ENCODE measurements around the gene BCL2L2.

Gene BCL2L2

DNA sequence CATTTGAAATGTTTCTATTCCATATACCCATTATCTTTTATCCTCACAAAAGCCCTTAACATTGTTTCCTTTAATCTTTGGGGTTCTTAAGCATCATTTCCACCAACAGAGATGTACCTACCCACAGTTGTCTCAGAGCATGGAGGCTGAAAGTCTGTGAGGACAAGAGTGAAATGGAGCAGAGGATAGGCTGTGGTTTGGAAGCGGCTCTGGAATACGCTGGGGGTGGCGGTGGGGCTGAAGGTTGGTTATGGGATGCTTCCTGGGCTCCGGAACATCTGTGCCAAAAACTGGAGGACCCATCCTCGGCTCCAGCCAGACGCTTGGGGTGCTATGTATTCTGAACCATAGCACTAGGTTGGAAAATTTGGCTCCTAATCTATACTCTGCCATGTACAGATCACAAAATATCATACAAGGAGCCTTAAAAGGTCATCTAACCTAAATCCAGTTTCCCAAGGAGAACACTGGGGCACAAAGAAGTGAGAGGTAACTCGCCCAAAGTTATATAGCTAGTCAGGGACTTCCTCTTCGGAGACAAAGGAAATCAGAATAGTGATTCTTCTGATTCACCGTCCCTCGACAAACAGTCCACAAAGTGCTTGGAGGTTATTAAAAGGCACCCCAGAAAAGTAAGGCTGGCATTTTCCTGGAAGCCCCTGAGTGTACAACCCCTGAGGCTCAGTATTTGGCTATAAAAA is 6.5 kb upstream of the BCL2L2 start:
- no peak for DNase-seq

DNA sequence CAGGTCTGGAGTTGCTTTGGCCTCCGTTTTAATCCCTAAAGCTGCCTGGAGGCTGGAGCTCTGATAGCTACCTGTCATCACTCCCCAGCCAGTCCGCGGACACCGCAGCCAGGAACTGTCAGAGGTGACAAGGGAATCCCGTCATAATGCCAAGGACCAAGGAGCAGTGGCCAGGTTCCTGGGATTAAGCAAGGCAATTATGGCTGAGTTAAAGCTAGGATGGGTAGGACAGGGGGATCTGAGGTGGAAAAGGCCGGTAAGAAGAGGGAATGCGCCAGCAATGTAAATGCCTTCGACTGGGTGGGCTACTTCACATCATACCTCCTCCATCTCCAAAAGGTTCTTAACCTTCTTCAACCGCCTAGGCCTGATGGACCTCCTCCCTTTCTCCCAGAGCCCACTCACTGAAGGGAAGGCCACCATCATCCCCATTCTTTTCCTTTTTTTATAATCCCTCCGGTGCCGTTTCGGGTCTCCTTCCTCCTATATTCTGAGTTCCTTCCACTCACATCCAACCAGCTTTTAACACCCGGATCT is 5.9 kb upstream of the BCL2L2 start:
- DNase-seq, result no peak

DNA sequence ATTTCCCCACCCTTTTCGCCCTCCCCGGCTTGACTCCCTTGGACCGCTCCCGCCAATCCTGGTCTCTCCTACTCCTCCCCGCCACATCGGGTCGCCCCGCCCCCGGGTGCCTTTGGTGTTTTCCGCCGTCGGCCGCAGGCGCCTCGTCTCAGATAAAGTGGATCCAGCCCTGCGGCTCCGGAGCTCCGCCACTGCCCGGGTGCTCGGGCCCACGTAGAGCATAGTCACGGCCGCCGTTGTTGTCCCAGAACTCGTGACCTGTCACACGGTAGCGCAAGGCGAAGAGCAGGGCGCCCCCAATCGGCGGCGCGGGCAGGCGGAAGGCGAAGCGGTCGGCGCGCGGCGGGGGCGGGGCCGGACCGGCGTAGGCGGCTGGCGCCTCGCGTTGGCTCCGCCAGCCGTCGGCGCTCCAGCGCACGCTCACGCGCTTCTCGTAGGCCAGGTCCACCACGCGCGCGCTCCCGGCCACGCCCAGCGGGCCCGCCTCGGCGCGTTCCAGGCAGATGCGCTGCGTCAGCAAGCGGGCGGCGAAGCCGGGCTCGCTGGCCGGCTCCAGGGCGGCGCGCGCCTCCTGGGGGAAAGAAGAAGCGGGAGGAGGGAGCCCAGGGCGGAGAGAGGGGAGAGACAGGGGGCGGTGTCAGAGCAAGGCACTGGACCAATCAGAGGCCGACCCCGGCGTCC is 5.2 kb upstream of the BCL2L2 start:
- DNase-seq, result peak; percentile 97 to 98

DNA sequence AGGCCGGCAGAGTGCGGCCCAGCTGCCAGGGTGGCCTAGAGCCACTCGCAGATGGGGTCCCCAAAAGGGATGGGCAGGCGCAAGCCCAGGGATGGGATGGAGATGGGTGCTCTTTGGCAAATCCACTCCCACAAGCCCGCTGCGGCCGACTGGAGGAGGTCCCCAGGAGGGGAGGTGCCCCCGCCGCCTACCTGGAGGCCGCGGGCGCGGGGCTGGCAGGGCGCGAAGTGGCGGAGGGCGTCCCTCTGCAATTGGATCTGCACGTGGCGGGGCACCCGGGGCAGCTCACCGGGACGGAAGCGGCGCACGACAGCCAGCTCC is 4.7 kb upstream of the BCL2L2 start:
- no peak for DNase-seq

DNA sequence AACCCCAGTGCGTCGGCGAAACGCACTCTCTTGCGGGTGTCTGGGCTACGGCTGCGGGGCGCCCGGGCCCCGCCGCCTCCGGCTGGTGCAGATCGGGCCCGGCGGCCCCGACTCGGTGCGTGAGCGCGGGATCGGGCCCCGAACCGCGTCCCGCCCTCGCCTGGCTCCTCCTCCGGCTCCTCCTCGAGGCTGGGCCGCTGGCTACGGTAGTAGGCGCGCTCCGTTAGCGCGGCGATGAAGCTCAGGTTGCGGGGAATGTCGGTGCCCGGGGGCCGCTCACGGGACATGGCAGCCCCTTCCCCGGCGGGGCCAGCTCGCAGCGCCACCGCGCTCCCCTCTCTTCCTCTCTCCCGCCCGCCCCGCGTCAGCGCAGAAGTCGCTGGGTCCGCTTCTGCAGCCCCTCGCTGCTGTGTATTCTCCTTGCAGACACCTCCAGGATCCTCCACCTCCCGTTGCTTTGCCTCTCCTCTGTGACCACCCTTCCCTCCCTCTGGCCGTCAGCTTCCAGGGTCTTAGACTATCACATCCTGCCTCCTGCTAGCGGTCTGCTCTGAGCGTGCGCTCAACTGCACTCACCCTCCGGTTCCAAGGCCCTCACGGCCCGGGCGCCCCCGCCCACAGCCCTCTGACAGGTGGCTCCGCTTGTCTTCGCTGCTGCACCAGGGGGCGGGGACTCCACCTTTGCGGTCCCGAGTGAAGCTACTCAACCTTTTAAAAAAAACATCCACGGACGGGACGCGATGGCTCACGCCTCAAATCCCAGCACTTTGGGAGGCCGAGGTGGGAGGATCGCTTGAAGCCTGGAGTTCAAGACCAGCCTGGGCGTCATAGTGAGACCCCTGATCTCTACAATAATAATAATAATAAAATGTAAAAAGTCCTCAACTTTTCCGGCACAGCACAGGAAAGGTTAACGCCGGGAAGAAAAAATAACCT is 4.1 kb upstream of the BCL2L2 start, which contains the start of gene PPP1R3E:
TSS of gene PPP1R3E (minus strand) at position 570 of the 936 bp plus-strand sequence. CDS start at position 287, 283 bp downstream.
- peak; percentile 87 for DNase-seq

DNA sequence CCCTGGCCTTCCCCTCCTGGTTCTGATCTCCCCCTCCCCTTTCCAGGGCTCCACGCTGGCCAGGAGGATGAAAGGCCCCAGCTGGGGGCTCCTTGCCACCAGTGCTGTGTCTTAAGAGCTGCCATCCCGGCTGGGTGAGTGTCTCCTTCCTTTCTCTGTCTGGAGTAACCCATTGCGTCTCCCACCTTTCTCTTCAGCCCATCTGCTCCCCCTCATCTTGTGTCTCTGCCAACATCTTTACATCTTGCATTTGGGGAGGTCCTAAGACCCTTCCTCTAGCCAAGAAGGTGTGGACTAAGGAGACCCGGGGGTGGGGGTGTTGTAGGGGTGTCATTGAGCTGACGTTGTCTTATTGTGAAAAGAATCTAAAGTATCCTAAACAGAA is 505 bp downstream of the BCL2L2 start:
- DNase-seq, result no peak

DNA sequence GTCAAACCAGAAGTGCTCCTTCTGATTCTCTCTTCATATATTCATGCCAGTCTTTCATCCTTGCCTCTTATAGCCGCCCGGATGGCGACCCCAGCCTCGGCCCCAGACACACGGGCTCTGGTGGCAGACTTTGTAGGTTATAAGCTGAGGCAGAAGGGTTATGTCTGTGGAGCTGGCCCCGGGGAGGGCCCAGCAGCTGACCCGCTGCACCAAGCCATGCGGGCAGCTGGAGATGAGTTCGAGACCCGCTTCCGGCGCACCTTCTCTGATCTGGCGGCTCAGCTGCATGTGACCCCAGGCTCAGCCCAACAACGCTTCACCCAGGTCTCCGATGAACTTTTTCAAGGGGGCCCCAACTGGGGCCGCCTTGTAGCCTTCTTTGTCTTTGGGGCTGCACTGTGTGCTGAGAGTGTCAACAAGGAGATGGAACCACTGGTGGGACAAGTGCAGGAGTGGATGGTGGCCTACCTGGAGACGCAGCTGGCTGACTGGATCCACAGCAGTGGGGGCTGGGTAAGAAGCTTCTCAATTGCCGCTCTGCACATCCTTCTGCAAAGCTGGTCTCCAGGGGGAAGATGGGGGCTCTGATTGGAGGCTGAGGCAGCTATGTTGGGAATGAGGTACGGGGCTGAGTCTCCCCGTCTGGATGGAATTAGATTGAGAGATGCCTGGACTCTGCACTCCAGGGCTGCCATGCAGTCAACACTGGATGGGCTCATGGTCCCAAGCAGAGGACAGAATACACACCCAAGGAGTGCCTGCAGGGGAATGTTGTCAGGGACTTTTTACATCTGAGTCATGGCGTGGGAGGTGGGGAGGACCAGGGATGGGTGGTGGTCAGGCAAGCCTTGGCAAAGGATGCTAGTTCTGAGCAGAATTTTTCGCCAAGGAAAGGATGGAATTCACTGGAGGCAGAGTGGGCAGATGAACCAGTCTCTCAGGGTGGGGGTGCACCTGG is 1.3 kb downstream of the BCL2L2 start:
- no peak for DNase-seq

DNA sequence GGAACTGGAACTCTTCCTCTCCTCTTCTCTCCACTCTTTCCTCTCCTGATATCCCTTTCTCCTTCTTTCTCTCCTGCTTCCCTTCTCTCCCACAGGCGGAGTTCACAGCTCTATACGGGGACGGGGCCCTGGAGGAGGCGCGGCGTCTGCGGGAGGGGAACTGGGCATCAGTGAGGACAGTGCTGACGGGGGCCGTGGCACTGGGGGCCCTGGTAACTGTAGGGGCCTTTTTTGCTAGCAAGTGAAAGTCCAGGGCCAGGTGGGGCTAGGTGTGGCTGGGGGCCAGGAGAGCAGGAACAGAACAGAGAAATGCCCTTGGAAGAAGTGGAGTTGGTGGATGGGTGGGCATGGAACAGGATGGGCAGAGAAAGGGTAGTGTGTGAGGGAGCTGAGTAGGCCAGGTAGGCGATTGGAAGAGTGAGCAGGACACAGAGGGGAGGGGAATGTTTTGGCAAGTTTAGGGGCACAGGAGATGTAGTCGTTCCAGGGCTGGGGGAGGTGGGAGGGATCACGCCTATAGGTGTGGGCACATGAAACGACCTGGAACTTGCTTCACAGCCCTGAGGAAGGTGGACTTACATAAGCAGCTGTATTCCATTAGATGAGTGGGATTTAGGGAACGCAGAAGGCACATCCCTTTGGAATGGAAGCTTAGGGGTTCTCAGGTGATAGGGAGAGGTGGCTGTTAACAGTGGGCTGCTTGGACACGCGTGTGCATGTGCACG is 2.2 kb downstream of the BCL2L2 start:
- DNase-seq, result no peak

DNA sequence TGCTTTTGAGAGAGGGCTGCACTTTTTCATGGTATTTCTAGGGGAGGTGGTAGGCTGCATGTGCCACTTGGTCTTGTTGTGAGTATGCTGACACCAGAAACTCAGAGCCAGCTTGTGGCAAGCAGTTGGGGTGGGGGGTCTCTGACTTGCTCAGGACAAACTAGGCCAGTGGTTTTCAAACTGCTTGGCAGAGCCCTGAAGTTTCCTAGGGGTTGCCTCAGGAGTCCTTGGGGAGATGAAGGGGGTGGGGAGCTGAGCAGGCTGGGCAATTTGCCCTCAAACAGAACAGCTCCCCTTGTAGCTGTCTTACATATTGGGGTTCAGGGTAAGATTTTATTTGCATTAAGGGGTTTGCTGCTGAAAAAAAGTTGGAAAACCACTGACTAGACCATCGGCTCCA is 3.9 kb downstream of the BCL2L2 start:
- no peak for DNase-seq

DNA sequence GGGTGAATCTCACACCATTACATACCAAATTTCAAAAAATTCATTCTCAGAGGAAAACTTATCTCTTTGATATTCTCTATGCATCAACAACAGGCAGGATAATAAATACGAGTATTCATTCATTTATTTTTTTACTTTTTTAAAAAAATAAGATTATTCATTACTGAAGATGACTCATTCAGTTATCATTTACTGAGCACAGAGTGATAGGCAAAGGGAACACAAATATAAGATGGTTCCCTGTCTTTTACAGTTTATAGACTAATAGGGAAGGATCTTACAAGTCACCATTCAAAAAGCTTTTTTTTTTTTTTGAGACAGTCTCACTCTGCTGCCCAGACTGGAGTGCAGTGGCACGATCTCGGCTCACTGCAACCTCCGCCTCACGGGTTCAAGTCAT is 9.7 kb downstream of the BCL2L2 start:
- DNase-seq, result no peak

DNA sequence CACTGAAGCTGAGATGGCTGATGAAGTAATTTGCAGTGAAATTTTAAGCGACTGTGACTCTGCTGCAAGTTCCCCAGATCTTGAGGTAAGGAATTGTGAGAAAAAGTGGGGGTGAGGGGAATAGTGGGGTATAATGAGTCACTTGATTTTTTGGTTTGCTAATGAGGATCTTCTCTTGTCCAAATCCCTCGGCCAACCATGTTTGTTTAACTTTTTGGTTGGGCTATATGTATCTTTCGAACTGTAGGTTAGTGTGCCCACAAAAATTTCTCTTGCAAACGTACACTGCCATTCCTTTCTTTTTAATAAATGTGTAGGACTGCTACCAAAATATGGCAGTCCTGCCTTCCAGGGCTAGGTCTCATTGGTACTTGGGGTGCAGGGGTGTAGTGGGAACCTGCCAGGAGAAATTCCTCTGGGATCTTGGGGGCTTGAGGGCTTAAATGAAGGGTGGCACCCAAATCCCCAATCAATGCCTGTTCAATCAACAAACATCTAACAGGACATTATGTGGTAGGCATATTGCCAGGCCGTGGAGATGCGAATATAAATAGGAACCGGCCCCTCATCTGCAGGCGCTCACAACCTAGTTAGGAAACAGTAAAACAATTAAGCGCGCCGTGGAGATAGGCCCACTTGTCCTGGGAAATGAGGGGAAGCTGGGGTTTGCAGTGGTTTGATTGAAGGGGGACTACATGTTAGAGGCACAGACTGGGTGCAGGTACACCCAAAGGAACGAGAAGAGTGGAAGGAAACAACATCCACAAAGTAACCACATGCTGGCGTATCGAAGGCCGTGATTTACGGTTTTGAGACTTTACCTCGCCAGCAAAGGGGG is 13.3 kb downstream of the BCL2L2 start:
- no peak for DNase-seq

DNA sequence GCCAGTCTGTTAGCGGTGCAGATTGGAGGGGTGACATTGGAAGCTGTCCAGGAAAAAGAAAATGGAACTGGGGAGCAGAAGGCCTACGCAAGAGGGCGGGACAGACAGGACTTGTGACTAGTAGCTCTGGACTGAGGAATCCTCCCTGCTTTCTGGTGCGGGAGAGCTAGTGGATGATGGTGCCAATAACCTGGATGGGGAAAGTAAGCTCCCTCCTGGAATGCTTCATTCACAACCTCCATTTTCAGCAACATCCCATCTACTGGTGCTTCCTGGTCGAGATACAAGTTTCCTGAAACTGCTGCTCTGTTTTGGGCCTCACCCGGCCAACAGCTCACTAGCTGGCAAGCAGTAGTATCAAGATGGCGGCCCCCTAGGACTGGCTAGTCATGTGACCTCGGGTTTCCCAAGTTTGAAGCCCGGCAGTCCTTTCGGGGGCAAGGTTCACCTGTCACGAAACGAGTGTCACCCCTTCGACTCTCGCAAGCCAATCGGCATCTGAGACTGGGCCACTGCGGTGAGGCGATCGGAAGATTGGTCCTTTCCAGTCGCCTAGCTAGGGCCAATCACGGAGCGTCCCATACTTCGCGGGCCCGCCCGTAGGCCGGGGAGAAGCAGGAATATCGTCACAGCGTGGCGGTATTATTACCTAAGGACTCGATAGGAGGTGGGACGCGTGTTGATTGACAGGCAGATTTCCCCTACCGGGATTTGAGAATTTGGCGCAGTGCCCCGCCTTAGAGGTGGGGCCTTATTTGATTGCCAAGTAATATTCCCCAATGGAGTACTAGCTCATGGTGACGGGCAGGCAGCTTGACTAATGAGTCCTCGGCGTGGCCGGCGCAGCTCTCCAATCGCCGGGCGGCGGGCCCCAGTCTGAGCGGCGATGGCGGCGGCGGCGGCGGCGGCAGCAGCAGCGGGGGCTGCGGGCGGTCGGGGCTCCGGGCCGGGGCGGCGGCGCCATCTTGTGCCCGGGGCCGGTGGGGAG is 14.2 kb downstream of the BCL2L2 start, which contains the start of gene PABPN1:
TSS of gene PABPN1 (plus strand) at position 874 of the 988 bp plus-strand sequence. CDS start at position 887, 13 bp downstream.
- DNase-seq, result peak; percentile 100

DNA sequence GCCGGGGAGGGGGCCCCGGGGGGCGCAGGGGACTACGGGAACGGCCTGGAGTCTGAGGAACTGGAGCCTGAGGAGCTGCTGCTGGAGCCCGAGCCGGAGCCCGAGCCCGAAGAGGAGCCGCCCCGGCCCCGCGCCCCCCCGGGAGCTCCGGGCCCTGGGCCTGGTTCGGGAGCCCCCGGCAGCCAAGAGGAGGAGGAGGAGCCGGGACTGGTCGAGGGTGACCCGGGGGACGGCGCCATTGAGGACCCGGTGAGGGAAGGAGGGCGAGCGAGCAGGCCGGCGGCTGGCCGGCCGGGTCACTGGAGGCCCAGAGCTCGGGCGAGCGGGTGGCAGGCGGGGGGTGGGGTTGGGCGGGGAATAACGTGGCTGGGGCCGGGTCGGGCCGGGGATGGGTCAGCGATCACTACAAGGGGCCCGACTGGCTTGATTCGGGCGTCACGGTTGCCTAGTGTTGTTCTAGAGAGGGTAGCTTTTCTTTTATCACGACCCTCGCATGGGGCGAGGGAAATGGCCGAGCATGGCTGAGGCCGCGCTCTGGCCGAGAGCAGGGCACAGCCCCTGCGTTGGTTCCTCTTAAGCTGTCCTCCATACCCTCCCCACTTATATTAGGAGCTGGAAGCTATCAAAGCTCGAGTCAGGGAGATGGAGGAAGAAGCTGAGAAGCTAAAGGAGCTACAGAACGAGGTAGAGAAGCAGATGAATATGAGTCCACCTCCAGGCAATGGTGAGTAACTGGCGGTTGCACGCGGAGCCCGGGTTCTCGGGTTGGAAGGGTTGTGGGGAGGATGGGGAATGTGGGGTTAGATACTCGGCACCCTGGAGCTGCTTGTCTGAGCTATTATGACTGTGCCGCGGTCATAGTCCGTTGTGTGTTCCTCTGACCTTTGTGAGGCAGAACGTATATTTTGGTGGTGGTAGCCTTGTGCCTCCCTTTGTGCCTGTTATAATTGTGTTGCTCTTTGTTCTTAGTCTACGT is 15.2 kb downstream of the BCL2L2 start:
- DNase-seq, result peak; percentile 37 to 41

DNA sequence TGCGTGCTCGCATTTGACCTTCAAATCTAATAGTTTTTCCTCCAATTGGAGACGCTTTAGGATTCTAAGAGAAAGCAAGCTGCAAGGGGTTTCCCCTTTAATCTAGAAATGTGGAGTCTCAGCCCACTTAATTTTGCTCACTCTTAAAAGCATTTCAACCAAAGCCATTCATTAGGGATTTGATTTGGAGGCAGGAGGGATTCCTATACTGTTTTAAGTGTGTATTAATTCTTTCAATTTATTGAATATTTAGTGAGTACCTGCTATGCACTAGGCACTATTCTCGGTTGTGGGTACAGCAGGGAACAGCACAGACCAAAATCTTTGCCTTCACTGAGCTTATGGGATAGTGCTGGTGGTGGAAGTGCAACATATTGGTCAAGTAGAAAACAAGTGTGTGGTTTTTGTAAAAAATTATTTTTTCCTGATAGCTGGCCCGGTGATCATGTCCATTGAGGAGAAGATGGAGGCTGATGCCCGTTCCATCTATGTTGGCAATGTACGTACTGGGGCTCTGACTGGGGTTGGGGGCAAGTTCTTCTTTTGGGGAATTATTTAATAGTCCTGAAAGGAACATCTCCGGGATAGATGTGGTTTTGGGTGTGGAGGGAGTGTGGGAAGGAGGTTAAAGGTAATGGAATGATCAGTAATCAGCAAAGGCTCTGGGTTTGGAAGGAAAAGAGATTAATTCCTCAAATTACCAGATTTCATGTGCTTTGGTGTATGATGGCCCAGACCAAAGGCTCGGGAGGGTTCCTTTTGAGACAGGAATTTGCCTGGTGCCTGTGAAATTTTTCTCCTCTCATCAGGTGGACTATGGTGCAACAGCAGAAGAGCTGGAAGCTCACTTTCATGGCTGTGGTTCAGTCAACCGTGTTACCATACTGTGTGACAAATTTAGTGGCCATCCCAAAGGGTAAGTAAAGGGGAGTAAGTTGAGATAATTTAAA is 16.2 kb downstream of the BCL2L2 start:
- DNase-seq, result no peak

DNA sequence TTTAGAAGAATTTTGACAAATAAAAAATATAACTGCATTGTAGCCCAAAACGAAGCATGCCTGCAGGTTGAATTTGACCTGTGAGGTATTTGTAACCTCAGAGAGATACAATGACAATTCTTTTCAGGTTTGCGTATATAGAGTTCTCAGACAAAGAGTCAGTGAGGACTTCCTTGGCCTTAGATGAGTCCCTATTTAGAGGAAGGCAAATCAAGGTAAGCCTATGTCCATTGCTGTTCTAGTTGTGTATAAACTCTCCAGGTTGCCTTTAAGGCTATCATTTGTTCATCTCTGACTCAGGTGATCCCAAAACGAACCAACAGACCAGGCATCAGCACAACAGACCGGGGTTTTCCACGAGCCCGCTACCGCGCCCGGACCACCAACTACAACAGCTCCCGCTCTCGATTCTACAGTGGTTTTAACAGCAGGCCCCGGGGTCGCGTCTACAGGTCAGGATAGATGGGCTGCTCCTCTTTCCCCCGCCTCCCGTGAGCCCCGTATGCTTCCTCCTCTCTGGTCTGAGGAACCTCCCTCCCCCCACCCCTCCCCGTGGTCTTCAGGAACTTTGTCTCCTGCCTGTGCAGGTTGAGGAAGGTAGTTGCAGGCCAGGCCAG is 17.3 kb downstream of the BCL2L2 start:
- DNase-seq, result no peak

DNA sequence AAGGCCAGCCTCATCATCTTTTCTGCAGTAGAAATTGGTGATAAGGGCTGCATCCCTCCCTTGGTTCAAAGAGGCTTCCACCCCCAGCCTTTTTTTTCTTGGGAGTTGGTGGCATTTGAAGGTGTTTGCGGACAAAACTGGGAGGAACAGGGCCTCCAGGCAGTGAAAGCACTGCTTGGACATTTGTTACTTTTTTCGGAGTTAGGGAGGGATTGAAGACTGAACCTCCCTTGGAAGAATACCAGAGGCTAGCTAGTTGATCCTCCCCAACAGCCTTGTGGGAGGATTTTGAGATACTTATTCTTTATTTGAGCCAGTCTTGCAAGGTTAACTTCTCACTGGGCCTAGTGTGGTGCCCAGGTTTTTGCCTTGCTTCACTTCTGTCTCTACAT is 17.8 kb downstream of the BCL2L2 start:
- no peak for DNase-seq

Measured in CD4-positive, alpha-beta T cell treated with Interleukin-4 for 1 hour (primary cell).